SH-SY5Y (cell line): ENCODE measurements around the gene NOTUM.

Experiments
- GATA2 ChIP-seq: IDR thresholded peaks from 2 replicates; pipeline ENCODE4 v1.6.1; 2011; ENCODE audit warnings: mild to moderate bottlenecking, low read depth, low read length
- GATA3 ChIP-seq: IDR thresholded peaks from 2 replicates; pipeline ENCODE4 v1.6.1; 2011; ENCODE audit warnings: low read depth, mild to moderate bottlenecking, low read length, moderate library complexity

- TF ChIP-seq GATA3 (no peak), GATA2 (no peak)
These were observed 12.4 kb upstream of the NOTUM start for GRCh38 chr17:81973432-81973831.
